Keratinocyte (primary cell): ENCODE results near the gene HEXIM1. TPM values are rescaled to one million over a fixed set of nuclear protein-coding genes. Genes with fewer than 3 reads are reported as not detected.

ENCODE experiments used
- DNase-seq: peaks from one replicate; pipeline ENCODE4 v3.0.0-alpha.2; 2011; ENCODE audit warnings: low read depth, missing footprints, low spot score
- FAIRE-seq: peaks from 2 replicates; lab custom pipeline; 2011; peaks lifted over from hg19 to GRCh38; lab: Jason Lieb, UNC
- H2AFZ ChIP-seq: 2 replicates; pipeline ENCODE4 v1.6.0; 2012; ENCODE audit warnings: low read length, control low read depth, inconsistent platforms; ENCODE audit not compliant: control insufficient read depth
- H3K27ac ChIP-seq: 2 replicates; pipeline ENCODE4 v1.5.1; 2011; ENCODE audit warnings: low read length; ENCODE audit not compliant: control insufficient read depth, insufficient read depth
- H3K27me3 ChIP-seq: 3 replicates; pipeline ENCODE4 v1.6.0; 2011; ENCODE audit warnings: low read length; ENCODE audit not compliant: control insufficient read depth, insufficient read depth; ENCODE audit errors: extremely low read depth
- H3K36me3 ChIP-seq, 2 experiments: 2 replicates in 1 of 2; 3 replicates in 1 of 2; pipeline ENCODE4 v1.5.1; 2011; ENCODE audit warnings: low read length in 2 of 2, mild to moderate bottlenecking in 1 of 2; ENCODE audit not compliant: control insufficient read depth in 2 of 2, insufficient read depth in 2 of 2; ENCODE audit errors: extremely low read depth in 1 of 2
- H3K4me1 ChIP-seq: 3 replicates; pipeline ENCODE4 v1.5.1; 2011; ENCODE audit warnings: low read length; ENCODE audit not compliant: control insufficient read depth, insufficient read depth; ENCODE audit errors: extremely low read depth
- H3K4me2 ChIP-seq: 3 replicates; pipeline ENCODE4 v1.6.0; 2011; ENCODE audit warnings: low read depth, low read length; ENCODE audit not compliant: control insufficient read depth, insufficient read depth; ENCODE audit errors: extremely low read depth
- H3K4me3 ChIP-seq, 3 experiments: fragments of 200-600 bp in 1 of 3; sonication (generic) in 1 of 3; 2 replicates in 2 of 3; 3 replicates in 1 of 3; pipeline ENCODE4 v1.5.1; 2011 to 2016; ENCODE audit warnings: low read length in 3 of 3, mild to moderate bottlenecking in 3 of 3, control low read depth in 2 of 3, inconsistent platforms in 1 of 3, low read depth in 1 of 3, mixed read lengths in 1 of 3, mixed run types in 1 of 3, moderate library complexity in 1 of 3; ENCODE audit not compliant: control insufficient read depth in 2 of 3, insufficient read depth in 2 of 3; ENCODE audit errors: extremely low read depth in 1 of 3
- H3K79me2 ChIP-seq: 2 replicates; pipeline ENCODE4 v1.6.0; 2012; ENCODE audit warnings: low read length; ENCODE audit not compliant: control insufficient read depth, insufficient read depth
- H3K9ac ChIP-seq: 3 replicates; pipeline ENCODE4 v1.6.0; 2011; ENCODE audit warnings: low read length; ENCODE audit not compliant: control insufficient read depth, insufficient read depth; ENCODE audit errors: extremely low read depth
- H3K9me1 ChIP-seq: 3 replicates; pipeline ENCODE4 v1.6.0; 2011; ENCODE audit warnings: low read length; ENCODE audit not compliant: control insufficient read depth, insufficient read depth; ENCODE audit errors: extremely low read depth
- H3K9me3 ChIP-seq: 2 replicates; pipeline ENCODE4 v1.5.1; 2012; ENCODE audit warnings: low read depth, low read length; ENCODE audit not compliant: control insufficient read depth
- H4K20me1 ChIP-seq: 3 replicates; pipeline ENCODE4 v1.6.0; 2011; ENCODE audit warnings: low read length; ENCODE audit not compliant: control insufficient read depth, insufficient read depth; ENCODE audit errors: extremely low read depth
- CTCF ChIP-seq, 3 experiments: IDR thresholded peaks in 1 of 3; conservative IDR thresholded peaks in 1 of 3; optimal IDR thresholded peaks in 1 of 3; 2 replicates in 2 of 3; 3 replicates in 1 of 3; pipeline versions ENCODE3 to v1.5.1; 2011; ENCODE audit warnings: low read length in 3 of 3, mild to moderate bottlenecking in 3 of 3, moderate library complexity in 2 of 3, control low read depth in 1 of 3, inconsistent platforms in 1 of 3; ENCODE audit not compliant: insufficient read depth in 2 of 3; ENCODE audit errors: extremely low read depth in 1 of 3
- EZH2 ChIP-seq: IDR thresholded peaks from one replicate; pipeline ENCODE4 v1.6.1; 2012; ENCODE audit warnings: inconsistent platforms, mild to moderate bottlenecking, low read length, moderate library complexity
- dilution Hi-C: fragments of 300-500 bp; cut with MboI; formaldehyde crosslinking; loops from one replicate; pipeline ENCODE4 v1.7.0; 2020; ENCODE audit warnings: low sequenced_read_pairs; ENCODE audit not compliant: extremely low pct_ligation_motif_present
- polyA plus RNA-seq, 5 experiments: library from polyadenylated mRNA; depleted of rRNA in 3 of 5; stranded (reverse) in 3 of 5; stranded (forward) in 1 of 5; unstranded in 1 of 5; fragments of >200 nt; gene quantifications; 1 replicate in 1 of 5; 2 replicates in 3 of 5; 3 replicates in 1 of 5; pipeline versions ENCODE4 v1.2.1 to v1.2.3, GENCODE V29; 2011 to 2012; ENCODE audit warnings: missing spikeins in 2 of 5, low read depth in 1 of 5, low replicate concordance in 1 of 5

The HEXIM1 gene
- polyA plus RNA-seq, 1 donor (not counting 4 experiments of a cell fraction or from before 2014, with no cell fraction given): 19.9 TPM

DNA sequence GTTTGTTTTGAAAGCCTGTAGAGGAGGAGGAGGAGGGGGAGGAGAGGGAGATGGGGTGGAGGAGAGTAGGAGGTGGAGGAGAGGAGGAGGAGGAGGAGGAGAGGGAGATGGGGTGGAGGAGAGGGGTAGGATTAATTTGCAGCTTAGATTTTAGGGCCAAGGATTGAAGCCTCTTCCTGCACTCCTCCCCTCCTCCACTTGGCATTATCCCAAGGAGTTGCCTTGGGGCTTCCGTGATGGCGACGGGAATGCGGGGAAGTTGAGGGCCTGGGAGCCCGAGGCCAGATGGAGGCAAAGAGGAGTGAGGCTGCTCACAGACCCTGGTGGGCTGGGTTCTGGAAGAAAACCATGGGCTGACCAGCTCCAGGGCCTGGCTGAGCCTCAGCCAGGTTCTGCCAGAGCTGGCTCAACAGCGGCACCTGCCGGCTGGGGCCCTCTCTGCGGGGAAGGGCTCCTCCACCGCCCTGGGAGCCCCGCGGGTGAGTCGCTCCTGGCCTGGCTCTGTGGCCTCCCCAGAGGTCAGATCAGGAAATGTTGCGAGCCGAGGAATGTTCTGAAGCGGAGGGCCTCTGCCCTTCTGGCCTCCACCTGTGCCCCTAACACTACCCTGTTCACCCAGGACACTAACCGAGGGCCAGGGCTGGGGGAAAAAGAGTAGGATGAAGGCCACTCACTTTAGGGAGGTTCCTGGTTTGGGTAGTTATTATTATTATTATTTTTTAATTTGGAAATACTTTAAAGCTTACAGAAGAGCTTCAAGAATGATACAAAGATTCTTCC is 49.5 kb downstream of the HEXIM1 start:
- Histone ChIP-seq H3K27me3 (no peaks in the 10 kb centered on the region), H4K20me1 (no peaks in the 10 kb centered on the region), H3K9ac (peak overlapping the region; percentile 58), H3K27ac (peak overlapping the region; percentile 26), H3K4me1 (peaks cover 13% of the 10 kb centered on the region), H3K79me2 (no peaks in the 10 kb centered on the region), H3K4me2 (peak overlapping the region; percentile 46), H2AFZ (peak overlapping the region; percentile 93), H3K9me3 (no peaks in the 10 kb centered on the region), H3K9me1 (no peaks in the 10 kb centered on the region), H3K4me3 (no peak overlapping the region), H3K36me3 (no peaks in the 10 kb centered on the region)
- dilution Hi-C loops: no loop called here
- DNase-seq (peak; percentile 56), FAIRE-seq (peak; percentile 46)
- TF ChIP-seq CTCF (optimal IDR thresholded peaks at IDR 0.05 in 1 of 3, IDR thresholded peaks at IDR 0.05 in 1 of 3, conservative IDR thresholded peaks at IDR 0.05 in 1 of 3; ENCODE audit: extremely low read depth in 1 of 3, insufficient read depth in 2 of 3, low read length in 3 of 3): peak; percentile 97 to 100 (median 98)
- no peak for TF ChIP-seq EZH2

GRCh38 chr17:45200701-45201100 is 52.4 kb downstream of the HEXIM1 start:
- no peaks in the 10 kb centered on the region for H3K9me1 ChIP-seq
- H2AFZ ChIP-seq: no peak overlapping the region
- TF ChIP-seq EZH2 (no peak), CTCF (optimal IDR thresholded peaks at IDR 0.05 in 1 of 3, IDR thresholded peaks at IDR 0.05 in 1 of 3, conservative IDR thresholded peaks at IDR 0.05 in 1 of 3; ENCODE audit: extremely low read depth in 1 of 3, insufficient read depth in 2 of 3, low read length in 3 of 3) (no peak)
- H3K27me3 ChIP-seq: no peaks in the 10 kb centered on the region
- H3K9ac ChIP-seq: no peak overlapping the region
- dilution Hi-C loops: no loop called here
- FAIRE-seq: no peak
- peaks cover 13% of the 10 kb centered on the region for H3K4me1 ChIP-seq
- no peaks in the 10 kb centered on the region for H3K9me3 ChIP-seq
- H3K4me2 ChIP-seq: no peak overlapping the region
- H3K4me3 ChIP-seq: no peak overlapping the region
- no peaks in the 10 kb centered on the region for H3K79me2 ChIP-seq
- no peak overlapping the region for H3K27ac ChIP-seq
- no peaks in the 10 kb centered on the region for H3K36me3 ChIP-seq
- no peaks in the 10 kb centered on the region for H4K20me1 ChIP-seq
- no peak for DNase-seq
